GM23248 (cell line): ENCODE data around the gene KCNIP3.

Source experiments
- EZH2 ChIP-seq: fragments of 200-600 bp; sonication (generic); IDR thresholded peaks from 2 replicates; pipeline ENCODE4 v1.6.1; 2018; ENCODE audit warnings: antibody characterized with exemption, mild to moderate bottlenecking; ENCODE audit not compliant: insufficient read depth, poor library complexity, severe bottlenecking
- EZH2phosphoT487 ChIP-seq: fragments of 200-600 bp; sonication (generic); IDR thresholded peaks from 2 replicates; pipeline ENCODE4 v1.6.1; 2018; ENCODE audit warnings: antibody characterized with exemption, moderate library complexity, mild to moderate bottlenecking, low read depth; ENCODE audit not compliant: insufficient read depth

DNA sequence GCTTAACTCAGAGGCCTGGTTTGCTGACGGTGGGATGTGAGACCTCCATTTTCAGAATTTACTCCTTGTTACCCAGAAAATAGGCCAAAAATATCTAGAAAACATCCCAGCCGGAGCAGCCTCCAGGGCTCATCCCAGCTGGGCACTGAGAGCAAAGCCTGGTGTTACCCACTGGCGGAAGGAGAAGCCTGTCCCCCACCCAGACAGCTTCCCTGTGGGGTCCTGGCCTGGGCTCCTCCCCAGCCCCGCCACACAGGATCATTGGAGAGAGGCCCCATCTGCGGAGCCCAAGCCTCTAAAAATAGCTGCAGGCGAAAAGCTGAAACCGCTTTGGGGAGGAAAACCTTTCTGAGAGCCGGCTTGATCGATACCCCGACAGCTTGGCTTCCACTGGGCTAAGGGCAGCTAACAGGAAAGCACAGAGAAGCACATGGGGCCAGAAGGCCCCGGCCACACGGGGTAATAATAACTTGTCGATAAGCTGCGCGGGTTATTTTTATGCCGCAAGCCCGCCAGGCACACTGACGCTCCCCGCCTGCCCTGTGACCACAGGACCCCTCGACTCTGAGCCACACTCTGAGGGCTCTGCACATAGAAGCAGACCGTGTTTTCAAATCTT is 78.5 kb downstream of the KCNIP3 start:
- TF ChIP-seq EZH2: no peak
- TF ChIP-seq EZH2phosphoT487: no peak
